GM19324 (cell line): ENCODE data around the gene TEX22.

Experiments
- ATAC-seq: cut with Tn5 transposase; IDR thresholded peaks from one replicate; pipeline ENCODE4 v1.9.1; 2021; ENCODE audit warnings: mild to moderate bottlenecking, moderate library complexity; ENCODE audit not compliant: unreplicated experiment, low FRiP score

The TEX22 gene

GRCh38 chr14:105436891-105437722 lies 38.8 kb downstream of the TEX22 start:
- no peak for ATAC-seq

- ATAC-seq = no peak
Measured at GRCh38 chr14:105437723-105438500, 39.6 kb downstream of the TEX22 start.

GRCh38 chr14:105439179-105439578 lies 40.8 kb downstream of the TEX22 start:
- no peak for ATAC-seq

- no peak for ATAC-seq
Measured at GRCh38 chr14:105439710-105440553, 41.6 kb downstream of the TEX22 start.

GRCh38 chr14:105440554-105440900 lies 42.2 kb downstream of the TEX22 start:
- ATAC-seq = no peak

- no peak for ATAC-seq
Measured at GRCh38 chr14:105440992-105441391, 42.7 kb downstream of the TEX22 start.

- ATAC-seq = no peak
Measured at GRCh38 chr14:105442125-105442524, 43.8 kb downstream of the TEX22 start.

GRCh38 chr14:105442834-105443233 lies 44.5 kb downstream of the TEX22 start:
- ATAC-seq = no peak

- no peak for ATAC-seq
Measured at GRCh38 chr14:105444859-105445258, 46.5 kb downstream of the TEX22 start.

- ATAC-seq = no peak
Measured at GRCh38 chr14:105445290-105445689, 47.0 kb downstream of the TEX22 start.

GRCh38 chr14:105445901-105446845 lies 47.8 kb downstream of the TEX22 start:
- ATAC-seq = no peak

- ATAC-seq = no peak
Measured at GRCh38 chr14:105446971-105447370, 48.6 kb downstream of the TEX22 start.

GRCh38 chr14:105447651-105448640 lies 49.6 kb downstream of the TEX22 start:
- no peak for ATAC-seq

GRCh38 chr14:105448706-105449111 lies 50.4 kb downstream of the TEX22 start:
- ATAC-seq = no peak

- ATAC-seq = no peak
Measured at GRCh38 chr14:105449276-105450122, 51.2 kb downstream of the TEX22 start.

- ATAC-seq = no peak
Measured at GRCh38 chr14:105450123-105450505, 51.8 kb downstream of the TEX22 start.

GRCh38 chr14:105450864-105451720 lies 52.8 kb downstream of the TEX22 start:
- ATAC-seq = no peak
